GM21528 (cell line): ENCODE measurements around the gene FBXO42.

Source experiments
- ATAC-seq: cut with Tn5 transposase; IDR thresholded peaks from one replicate; pipeline ENCODE4 v1.9.1; 2021; ENCODE audit warnings: mild to moderate bottlenecking, moderate library complexity; ENCODE audit not compliant: unreplicated experiment, low FRiP score

The FBXO42 gene

GRCh38 chr1:16351994-16352841 is at the start of gene FBXO42:
TSS of gene FBXO42 (minus strand) at chr1:16352480. CDS start at chr1:16315418, 37,062 bp downstream.
- ATAC-seq: peak; percentile 83

GRCh38 chr1:16398371-16398953 is 46.2 kb upstream of the FBXO42 start:
- no peak for ATAC-seq

GRCh38 chr1:16397120-16397519 is 44.8 kb upstream of the FBXO42 start:
- ATAC-seq: no peak

- ATAC-seq: no peak
Observed at GRCh38 chr1:16396591-16396990, 44.3 kb upstream of the FBXO42 start.

- no peak for ATAC-seq
Observed at GRCh38 chr1:16394977-16395376, 42.7 kb upstream of the FBXO42 start.

GRCh38 chr1:16393570-16394521 is 41.6 kb upstream of the FBXO42 start:
- no peak for ATAC-seq

GRCh38 chr1:16392740-16393569 is 40.7 kb upstream of the FBXO42 start:
- no peak for ATAC-seq

- no peak for ATAC-seq
Observed at GRCh38 chr1:16391411-16391810, 39.1 kb upstream of the FBXO42 start.

GRCh38 chr1:16387201-16388188 is 35.2 kb upstream of the FBXO42 start:
- ATAC-seq: no peak

- ATAC-seq: no peak
Observed at GRCh38 chr1:16386454-16387113, 34.3 kb upstream of the FBXO42 start.

GRCh38 chr1:16385659-16386453 is 33.6 kb upstream of the FBXO42 start:
- no peak for ATAC-seq

GRCh38 chr1:16383888-16384287 is 31.6 kb upstream of the FBXO42 start:
- no peak for ATAC-seq

GRCh38 chr1:16380868-16381267 is 28.6 kb upstream of the FBXO42 start:
- ATAC-seq: no peak

- ATAC-seq: no peak
Observed at GRCh38 chr1:16378443-16378842, 26.2 kb upstream of the FBXO42 start.

- ATAC-seq: no peak
Observed at GRCh38 chr1:16376971-16377370, 24.7 kb upstream of the FBXO42 start.

- ATAC-seq: no peak
Observed at GRCh38 chr1:16375521-16376340, 23.5 kb upstream of the FBXO42 start.

GRCh38 chr1:16374266-16374665 is 22.0 kb upstream of the FBXO42 start:
- no peak for ATAC-seq
